Stimulated activated CD8-positive, alpha-beta memory T cell treated with anti-CD3 and anti-CD28 coated beads, Interleukin-4, amount 100 ng/mL, for 1 hour (primary cell): ENCODE data around the gene TPSD1.
"Not testable (repeated sequence)": the region's sequence is repeated elsewhere in the genome, so short reads cannot be mapped to it uniquely, and the experiment has no call there.

Experiments
- DNase-seq, 2 donors: peaks; one replicate each; pipeline ENCODE4 v3.0.0-alpha.2; 2020; ENCODE audit warnings: low read depth in 2 of 2, low spot score in 1 of 2

TPSD1 gene

DNA sequence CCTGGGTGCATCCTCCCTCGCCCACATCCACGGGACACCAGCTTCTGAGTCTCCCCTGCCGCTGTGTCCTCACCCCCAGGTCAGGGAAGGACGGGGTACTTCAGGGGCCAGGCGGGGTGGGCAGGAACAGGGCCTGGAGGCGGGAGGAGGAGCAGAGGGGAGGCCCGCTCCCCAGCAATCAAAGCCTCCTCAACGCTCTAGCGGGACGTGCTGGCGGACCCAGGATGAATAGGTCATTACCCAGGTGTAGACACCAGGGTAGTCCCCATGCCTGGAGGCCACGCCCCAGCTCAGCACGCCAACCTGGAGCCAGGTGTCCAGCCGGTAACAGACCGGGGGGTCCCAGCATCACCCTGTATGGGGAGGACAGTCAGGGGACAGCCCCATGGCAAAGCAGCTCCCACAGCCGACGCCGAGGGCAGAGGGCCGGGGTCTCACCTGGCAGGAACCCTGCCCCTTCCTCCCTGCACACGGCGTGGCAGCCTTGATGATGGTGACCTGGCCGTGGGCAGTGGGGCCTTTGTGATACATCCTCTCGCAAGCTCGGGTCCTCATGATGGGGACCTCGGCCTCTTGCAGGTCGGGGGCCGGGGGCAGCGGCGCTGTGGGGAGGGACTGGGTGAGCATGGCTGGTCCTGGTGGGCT, 24.2 kb downstream of the TPSD1 start:
- DNase-seq, result no peak

DNA sequence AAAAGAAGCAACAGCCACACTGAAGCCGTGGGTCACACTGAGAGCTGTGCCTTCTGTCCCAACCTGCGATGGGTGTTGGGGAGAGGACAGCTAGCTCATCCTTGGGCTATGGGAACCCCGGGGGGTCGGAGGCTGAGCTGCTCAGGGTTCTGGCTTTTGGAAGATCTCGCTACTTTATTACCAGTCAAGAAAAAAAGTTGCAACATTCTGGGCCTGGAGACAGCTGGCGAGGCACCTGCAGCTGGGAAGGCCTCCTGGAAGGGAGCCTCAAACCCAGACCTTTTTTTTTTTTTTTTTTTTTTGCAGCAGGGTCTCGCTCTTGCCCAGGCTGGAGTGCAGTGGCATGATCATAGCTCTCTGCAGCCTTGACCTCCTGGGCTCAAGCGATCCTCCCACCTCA, 24.9 kb downstream of the TPSD1 start:
- DNase-seq, result no peak

- no peak for DNase-seq
Measured at GRCh38 chr16:1281517-1281916, 25.6 kb downstream of the TPSD1 start.

DNA sequence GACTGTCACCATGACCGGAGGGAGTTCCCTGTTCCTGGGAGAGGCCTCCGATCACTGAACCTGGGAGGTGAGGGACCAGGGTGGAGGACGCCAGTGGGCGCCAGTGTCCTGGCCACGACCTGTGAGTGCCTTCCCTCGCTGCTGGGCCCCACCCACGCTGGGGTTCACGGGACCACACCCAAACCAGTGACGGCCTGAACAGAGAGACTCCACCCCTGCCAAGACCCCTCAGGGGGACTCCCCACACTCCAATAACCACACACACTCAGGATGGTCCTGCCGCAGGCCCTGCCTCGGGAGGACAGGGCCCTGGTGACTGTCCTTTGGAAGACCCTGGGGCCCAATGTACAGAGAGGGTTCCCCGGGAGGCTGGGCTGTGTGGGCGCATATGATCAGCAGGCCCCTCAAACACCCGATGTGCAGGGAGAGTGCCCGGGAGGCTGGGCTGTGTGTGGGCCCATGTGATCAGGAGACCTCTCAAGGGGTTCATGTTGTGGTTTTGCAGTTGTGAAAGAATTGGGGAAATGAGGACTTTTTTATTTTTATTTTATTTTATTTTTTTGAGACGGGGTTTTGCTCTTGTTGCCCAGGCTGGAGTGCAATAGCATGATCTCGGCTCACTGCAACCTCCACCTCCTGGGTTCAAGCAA, 26.6 kb downstream of the TPSD1 start:
- DNase-seq, result no peak

DNA sequence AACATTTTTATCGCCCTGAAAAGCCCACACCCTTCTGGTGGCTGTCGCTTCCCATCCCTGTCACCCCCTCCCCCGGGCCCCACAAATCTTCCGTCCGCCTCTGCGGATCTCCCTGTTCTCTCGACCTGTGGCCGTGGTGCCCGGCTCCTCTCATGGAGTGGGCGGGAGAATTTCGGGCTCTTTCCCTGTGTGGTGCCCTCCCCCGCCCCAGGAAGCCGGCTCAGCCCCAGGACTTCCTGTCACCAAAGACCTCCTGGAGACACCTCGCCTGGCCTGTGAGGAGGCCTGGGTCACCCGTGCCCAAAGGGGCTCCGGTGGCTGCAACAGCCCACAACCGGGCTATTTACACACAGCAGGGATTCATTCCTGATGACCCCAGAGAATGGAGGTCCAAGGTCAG, 27.4 kb downstream of the TPSD1 start:
- no peak for DNase-seq

- no peak for DNase-seq
Measured at GRCh38 chr16:1283996-1284616, 28.2 kb downstream of the TPSD1 start.

DNA sequence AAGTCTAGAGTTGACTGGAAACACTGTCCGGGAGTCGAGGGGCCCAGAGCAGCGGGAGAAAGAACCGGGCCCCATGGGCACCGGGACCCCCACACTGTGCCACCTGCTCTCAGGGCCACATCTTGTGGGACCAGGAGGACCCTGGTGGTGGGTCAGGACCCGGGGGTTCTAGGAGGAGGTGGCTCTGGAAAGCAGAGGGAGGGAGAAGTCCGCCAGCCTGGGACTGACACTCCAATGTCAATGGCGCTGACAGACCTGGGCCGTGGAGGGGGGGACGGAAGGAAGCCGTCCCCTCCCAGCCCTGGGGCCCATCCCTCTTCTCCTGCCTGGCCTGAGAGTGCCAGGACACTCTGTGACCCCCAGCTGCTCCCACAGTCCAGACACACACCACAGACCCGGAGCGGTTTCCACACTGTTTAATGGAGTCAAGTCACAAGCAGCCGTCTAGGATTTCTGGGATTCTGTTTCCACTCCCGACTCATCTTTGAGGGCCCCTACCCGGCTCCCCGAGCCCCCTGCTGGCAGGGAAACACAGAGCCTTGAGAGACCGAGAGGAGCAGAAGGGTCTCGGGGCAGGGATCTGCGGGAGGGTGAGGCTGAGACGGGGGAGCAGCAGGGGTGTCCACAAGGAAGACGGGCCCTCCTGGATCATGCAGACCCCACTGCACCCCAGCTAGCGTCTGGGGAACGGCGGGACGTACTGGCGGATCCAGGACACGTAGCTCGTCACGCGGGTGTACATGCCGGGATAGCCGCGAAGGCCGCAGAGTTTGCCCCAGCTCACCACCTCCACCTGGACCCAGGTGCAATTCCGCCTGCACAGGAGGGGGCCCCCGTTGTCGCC, 30.0 kb downstream of the TPSD1 start:
- no peak for DNase-seq

GRCh38 chr16:1286513-1287094, 30.7 kb downstream of the TPSD1 start:
- DNase-seq, result no peak

GRCh38 chr16:1287982-1288670, 32.3 kb downstream of the TPSD1 start:
- DNase-seq, result no peak

GRCh38 chr16:1288813-1289476, 33.1 kb downstream of the TPSD1 start:
- no peak for DNase-seq

GRCh38 chr16:1289477-1289866, 33.6 kb downstream of the TPSD1 start:
- DNase-seq, result no peak

DNA sequence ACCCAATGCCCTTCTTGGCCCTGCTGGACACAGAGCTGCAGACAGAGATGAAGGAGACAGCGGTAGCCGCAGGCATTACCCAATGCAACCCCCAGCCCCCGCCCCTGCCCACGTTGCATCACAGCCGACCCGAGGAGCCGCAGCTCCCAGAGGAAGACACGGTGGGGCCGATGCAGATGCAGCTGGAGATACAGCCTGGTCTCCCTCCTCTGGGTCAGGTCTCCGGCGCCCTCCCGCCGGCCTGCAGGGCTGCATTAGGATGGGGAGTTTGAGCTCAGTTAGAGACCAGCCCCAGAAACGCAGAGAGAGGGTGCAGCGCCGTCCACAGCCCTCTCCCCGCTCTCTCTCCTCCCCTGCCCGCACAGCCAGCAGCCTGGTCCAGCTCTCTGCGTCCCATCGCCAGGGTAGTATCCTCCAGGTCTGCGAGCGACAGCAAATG, 34.2 kb downstream of the TPSD1 start:
- DNase-seq, result no peak

GRCh38 chr16:1290860-1291575, 35.1 kb downstream of the TPSD1 start:
- DNase-seq, result no peak

- no peak for DNase-seq
Measured at GRCh38 chr16:1291576-1291974, 35.7 kb downstream of the TPSD1 start.

- DNase-seq, result not testable (repeated sequence)
Measured at GRCh38 chr16:1292208-1292607, 36.3 kb downstream of the TPSD1 start.

- DNase-seq, result not testable (repeated sequence)
Measured at GRCh38 chr16:1292808-1293207, 36.9 kb downstream of the TPSD1 start.

GRCh38 chr16:1293921-1294656, 38.2 kb downstream of the TPSD1 start:
- no peak for DNase-seq

DNA sequence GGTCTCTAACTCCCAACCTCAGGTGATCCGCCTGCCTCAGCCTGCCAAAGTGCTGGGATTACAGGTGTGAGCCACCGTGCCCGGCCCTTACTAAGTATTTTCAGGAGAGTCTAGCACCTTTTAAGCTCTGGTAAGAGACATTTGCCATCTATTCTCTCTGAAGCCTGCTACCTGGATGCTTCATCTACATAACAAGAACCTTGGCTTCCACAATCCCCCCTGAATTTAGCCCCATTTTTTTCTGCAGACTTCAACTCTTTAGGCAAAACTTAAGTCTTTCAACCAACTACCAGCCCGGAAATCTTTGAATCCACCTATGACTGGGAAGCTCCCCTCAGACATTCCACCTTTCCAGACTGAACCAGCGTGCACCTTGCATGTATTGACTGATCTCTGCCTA, 39.6 kb downstream of the TPSD1 start:
- DNase-seq, result no peak

- DNase-seq, result not testable (repeated sequence)
Measured at GRCh38 chr16:1296688-1297017, 40.8 kb downstream of the TPSD1 start.
